Posterior vena cava (tissue), 2 donors: Measurements from ENCODE around the gene NUTM2A. TPM values are rescaled to one million over a fixed set of nuclear protein-coding genes. Genes with fewer than 3 reads are reported as not detected.
A peak's percentile ranks its signal among the peaks of the same experiment; 100 is the strongest.
"Not testable (repeated sequence)": the region's sequence is repeated elsewhere in the genome, so short reads cannot be mapped to it uniquely, and the experiment has no call there.

Source experiments
- DNase-seq: peaks from one replicate; pipeline ENCODE4 v3.0.0-alpha.2; 2020; ENCODE audit warnings: low spot score
- intact Hi-C, 2 donors: fragments of 100-400 bp; cut with DNase I; formaldehyde crosslinking; loops; one replicate each; pipeline versions ENCODE4 v1.14.1 to v1.14.2; 2022 to 2023
- long read RNA-seq, 2 donors: library from polyadenylated mRNA; unstranded; transcript quantifications; one replicate each; pipeline ENCODE4 v2.0.0, GENCODE V29; 2020 to 2021
- total RNA-seq, 2 donors: library from RNA; stranded (reverse); fragmentation: NEBNext Ultra II Directional; extraction: Animal tissue kit (Norgen Biotek cat#: 25700); gene quantifications; one replicate each; pipeline ENCODE4 v1.2.1, GENCODE V29; 2021
- donor health status: DM: yes; HTN: yes; CAD: no.
- donor health status: DM: yes; HTN: yes; CAD: no.

The NUTM2A gene, protein sequence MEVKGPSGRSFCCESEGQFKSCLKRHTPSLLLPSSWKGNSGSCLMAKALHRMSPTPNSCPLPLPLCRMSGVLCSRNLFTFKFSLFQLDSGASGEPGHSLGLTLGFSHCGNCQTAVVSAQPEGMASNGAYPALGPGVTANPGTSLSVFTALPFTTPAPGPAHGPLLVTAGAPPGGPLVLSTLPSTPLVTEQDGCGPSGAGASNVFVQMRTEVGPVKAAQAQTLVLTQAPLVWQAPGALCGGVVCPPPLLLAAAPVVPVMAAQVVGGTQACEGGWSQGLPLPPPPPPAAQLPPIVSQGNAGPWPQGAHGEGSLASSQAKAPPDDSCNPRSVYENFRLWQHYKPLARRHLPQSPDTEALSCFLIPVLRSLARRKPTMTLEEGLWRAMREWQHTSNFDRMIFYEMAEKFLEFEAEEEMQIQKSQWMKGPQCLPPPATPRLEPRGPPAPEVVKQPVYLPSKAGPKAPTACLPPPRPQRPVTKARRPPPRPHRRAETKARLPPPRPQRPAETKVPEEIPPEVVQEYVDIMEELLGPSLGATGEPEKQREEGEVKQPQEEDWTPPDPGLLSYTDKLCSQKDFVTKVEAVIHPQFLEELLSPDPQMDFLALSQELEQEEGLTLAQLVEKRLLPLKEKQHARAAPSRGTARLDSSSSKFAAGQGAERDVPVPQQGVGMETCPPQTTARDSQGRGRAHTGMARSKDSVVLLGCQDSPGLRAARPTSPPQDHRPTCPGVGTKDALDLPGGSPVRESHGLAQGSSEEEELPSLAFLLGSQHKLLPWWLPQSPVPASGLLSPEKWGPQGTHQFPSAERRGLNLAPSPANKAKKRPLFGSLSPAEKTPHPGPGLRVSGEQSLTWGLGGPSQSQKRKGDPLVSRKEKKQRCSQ
- under 1 TPM; 0.46 to 0.86 TPM for total RNA-seq
- long read RNA-seq, donor 1, partial matches to known transcripts = 1 of 2 reads
- long read RNA-seq, donor 1, other reads (novel, unspliced or antisense) = 1 of 2 reads
- long read RNA-seq, donor 2, partial matches to known transcripts = 0 of 1 reads
- long read RNA-seq, donor 2, other reads (novel, unspliced or antisense) = 1 of 1 reads

DNA sequence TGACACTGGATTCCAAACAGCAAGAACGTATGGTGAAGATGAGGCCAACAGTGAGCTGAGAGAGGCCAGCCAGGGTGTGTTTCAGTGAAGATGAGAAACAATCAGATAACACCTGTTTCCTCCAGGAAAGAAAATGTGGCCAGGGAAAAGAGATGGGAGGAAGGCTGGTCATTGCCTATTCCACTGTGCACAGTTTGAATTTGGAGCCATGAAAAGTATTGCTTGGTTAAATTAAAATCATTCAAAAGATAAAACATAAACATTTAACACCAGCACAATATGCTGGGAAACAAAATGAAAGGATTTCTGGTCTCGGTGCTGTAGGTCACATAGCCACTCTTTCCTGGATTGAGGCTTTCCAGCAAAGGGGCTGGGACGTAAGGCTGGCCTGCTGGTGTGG lies at the start of gene NUTM2A:
Gene NUTM2A (plus strand): TSS at position 301 of the 400 bp plus-strand sequence. CDS start 383 bp downstream, outside the sequence.
- DNase-seq, intact Hi-C loops: not testable (repeated sequence)

DNA sequence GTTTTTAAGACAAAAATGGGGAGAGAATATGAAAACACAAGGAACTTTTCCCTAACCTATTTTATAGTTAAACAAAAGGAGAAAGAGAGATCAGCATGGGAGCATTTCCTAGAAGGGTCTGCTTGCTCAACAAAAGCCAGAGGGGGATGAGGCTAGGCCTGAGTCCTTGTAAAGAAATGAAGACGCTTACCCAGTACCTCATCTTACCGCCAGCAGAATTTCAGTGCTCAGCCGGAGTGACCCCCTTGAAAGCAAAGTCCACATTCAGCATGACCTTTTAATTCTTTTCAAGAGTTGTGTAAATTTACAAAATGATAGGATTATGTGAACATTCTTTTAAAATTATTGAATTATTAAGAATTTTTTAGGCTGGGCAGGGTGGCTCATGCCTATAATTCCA lies 47.7 kb upstream of the NUTM2A start:
- intact Hi-C loops, DNase-seq: not testable (repeated sequence)

DNA sequence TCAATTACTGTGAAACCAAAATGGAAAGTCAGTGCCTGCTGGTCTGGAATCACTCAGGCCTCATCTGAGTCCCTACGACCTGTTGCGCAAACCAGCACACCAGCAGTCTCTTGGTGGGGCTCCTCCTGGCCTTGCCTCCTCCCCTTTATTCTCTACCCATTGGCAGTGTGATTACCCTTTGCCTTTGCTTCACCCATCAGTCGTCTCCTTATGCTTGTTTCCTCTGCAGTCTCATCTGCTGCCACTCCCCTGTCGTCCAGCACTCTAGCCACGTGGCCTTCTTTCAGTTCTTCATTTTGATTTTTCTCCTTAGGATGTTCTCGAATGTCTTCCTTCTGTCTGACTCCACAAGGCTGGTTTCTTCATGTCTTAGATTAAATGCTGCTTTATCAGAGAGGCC lies 40.8 kb upstream of the NUTM2A start:
- intact Hi-C loops, DNase-seq: not testable (repeated sequence)

DNA sequence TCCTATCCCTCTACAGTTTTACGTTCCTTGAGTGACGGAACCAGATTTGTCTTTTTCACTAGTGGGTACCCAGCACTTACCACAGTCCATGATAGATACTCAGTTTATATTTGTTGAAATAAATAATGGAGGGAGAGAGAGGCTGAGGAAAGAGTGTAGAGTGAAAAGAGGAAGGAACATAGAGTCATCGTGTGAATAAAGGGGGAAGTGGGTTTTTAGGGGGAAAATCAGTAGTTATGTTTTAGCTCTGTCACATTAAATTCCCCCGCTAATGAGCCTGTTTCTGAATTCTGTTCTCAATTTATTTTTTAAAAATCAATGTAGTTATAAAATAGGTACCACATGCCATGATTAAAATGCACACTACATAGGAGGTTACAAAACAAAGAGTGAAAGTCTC lies 39.2 kb upstream of the NUTM2A start:
- intact Hi-C loops, DNase-seq: not testable (repeated sequence)

DNA sequence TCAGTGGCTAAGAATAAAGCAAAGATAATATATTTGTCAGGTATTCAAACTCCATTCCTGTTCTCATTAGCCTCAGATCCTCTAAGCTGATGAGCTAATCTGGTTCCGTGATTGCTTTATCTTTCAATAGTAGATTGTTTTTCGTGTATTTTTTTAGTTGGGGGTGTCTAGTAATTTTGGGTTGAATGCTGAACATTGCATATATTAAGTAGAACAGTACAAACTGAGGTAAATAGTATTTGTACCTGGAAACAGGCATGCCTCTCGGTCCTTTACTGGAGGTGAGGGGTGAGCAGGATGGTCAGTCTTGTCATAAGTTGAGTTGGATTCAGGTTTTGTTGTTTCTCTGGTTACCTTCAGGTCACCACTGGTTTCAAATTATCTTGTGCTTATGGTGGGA lies 37.7 kb upstream of the NUTM2A start:
- DNase-seq, intact Hi-C loops: not testable (repeated sequence)

DNA sequence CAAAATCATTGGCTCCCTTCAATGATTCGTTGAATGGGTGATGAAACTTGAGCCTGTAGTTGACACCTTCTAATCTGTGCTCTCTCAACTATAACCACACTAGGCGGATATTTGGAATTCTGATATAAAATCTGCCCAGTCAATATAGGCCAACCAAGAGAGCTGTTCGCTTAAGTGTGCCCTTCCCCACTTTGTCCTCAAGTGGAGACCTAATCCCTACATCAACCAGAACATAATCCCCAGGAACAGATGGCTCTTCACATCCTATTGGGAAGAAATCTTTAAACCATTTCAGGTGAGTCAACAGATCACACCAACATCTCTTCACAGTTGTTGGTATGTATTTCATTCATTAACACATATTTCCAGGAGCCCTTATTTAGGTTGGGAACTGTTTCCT lies 33.4 kb upstream of the NUTM2A start:
- intact Hi-C loops, DNase-seq: not testable (repeated sequence)

DNA sequence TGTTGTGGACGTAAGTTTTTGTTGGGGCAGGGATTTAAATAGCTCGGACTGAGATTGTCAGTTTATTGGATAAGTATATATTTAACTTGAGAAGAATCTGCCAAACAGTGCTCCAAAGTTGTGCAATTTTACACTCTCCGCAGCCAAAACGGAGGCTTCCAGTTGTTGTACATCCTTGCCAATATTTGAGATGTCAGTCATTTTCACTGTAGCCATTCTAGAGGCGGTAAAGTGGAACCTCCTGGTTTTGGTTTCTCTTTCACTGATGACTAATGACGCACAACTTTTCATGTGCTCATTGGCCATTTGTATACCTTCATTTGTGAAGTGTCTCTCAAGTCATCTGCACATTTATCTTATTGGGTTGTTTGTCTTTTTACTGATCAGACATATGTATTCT lies 24.3 kb upstream of the NUTM2A start:
- DNase-seq, intact Hi-C loops: not testable (repeated sequence)

DNA sequence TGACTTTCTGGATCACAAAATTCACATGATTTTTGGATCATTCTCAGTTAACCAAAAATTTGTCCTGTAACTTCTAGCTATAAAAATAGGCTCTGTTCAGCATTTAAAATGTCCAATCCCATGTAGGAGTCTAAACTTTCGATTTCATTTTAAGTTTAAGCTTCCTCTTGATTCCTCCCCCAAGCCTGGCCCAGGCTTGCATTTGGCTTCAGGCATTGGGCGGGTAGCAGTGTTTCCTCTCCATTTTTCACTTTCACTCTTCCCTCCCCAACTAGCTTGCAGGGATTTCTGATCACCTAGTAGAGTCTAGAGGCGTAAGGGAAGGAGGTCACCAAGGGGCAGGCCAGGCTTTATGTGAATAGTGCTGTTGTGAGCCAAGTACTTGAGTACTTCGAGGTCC lies 20.4 kb upstream of the NUTM2A start:
- intact Hi-C loops, DNase-seq: not testable (repeated sequence)

DNA sequence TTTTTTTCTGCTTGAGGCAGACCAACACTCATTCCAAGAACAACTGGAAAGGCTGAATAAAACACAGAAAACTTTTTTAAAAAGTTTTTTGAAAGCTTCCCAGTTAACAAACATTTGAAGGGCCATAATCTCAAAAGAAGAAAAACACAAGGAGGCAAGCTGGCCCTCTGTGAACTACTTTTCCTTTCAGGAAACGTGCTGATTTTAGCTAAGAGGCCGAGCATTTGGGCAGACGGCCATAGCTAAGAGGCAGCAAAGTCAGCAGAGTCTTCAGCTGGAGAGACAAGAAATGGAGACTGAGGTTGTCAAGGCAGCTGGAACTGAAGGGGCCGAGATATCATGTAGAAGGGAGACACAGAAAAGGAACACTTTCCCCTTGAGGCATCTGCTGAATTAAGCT lies 18.3 kb upstream of the NUTM2A start:
- DNase-seq, intact Hi-C loops: not testable (repeated sequence)

DNA sequence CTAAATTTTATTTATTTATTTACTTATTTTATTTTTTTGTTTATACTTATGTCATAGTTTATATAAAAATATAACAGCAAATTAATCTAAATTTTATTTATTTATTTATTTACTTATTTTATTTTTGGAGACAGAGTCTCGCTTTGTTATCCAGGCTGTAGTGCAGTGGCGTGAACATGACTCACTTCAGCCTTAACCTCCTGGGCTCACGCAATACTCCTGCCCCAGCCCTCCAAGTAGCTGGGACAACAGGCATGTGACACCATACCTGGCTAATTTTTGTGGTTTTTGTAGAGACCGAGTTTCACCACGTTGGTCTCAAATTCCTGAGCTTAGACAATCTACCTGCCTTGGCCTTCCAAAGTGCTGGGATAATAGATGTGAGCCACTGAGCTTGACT lies 14.9 kb upstream of the NUTM2A start:
- intact Hi-C loops, DNase-seq: not testable (repeated sequence)

DNA sequence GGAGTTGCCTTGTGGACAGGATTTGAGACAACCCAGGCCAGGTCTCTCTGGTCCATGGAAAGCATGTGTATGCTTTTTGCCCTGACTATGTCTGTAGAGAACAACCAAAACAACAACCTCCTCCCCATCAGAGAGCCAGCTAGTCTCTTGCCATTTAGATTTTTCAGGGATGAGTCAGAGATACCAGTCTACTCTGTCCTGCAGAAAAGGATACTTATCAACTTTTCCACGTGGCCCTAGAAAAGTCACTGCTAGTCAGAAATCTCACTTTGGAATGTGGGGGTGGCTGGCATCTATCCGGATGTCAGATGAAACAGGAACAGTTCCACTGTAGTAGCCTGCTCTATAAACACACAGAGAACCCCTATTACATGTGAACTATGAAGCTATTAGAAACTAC lies 13.4 kb upstream of the NUTM2A start:
- DNase-seq, intact Hi-C loops: not testable (repeated sequence)

DNA sequence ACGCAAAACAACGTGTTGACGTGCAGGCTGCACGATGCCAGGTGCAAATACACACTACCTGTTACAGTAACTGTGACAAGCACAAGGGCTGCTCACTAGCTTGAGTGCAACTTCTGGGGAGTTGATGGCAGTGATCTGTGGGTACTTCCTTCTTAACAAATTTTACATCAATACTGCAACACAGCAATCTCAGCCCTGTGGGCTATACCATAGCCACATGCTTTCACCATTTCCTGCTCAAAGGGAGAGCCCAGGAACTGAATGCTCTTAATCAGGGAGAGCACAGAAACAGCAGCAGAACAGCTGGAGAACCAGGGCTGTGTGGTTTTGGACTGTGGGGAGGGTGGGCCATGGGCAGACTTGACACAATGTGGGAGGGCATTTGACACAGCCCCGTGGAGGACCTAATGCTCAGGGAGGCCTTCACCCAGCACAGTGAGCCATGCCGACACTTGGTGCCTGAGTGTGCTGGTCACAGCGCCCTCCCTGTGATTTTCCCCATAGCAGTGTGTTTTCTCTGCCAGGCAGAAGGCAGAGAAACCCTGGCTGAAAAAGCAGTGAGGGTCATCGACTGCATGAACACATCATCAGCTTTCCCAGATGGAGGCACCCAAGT lies 12.0 kb upstream of the NUTM2A start:
- intact Hi-C loops = not testable (repeated sequence)
- peak; percentile 24 for DNase-seq

DNA sequence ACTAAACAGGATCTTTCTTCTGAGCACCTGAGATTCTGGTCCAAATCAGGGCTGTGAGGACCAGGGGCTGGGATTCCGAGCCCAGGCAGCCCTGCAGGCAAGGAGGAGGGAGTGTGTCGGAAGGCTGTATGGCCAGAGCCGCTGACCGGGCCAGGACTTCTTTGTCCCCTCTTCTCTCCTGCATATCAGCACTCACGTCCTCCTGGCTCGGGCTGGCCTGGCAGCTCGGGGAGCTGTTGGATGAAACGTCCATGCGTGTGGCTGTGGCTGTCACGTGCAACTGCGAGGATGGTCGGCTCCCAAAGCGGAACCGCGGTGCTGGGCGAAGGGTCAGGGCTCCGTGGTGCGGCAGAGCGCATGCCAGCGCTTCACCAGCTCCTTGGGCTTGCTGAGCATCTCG lies 11.4 kb upstream of the NUTM2A start:
- intact Hi-C loops = not testable (repeated sequence)

DNA sequence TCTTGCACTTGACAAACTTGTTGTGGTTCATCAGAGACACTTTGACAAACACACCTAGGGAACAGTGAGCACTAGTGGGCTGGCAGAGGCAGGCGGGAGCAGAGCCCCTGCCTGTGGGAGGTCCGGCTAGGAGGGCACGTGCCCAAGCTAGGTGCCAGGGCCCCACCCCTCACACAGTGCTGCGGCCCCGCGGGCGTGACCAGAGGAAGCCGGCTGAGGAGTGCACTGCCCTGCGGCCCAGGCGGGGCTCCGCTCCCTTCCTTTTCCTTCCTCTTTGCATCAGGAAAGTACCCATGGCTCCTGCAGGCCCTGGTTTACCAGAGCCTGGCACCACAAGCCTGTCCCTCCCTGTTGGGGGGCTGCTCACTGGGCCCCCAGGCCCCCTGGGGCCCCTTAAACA lies 9.1 kb upstream of the NUTM2A start:
- intact Hi-C loops = not testable (repeated sequence)

More for the DNA sequence above, 11.4 kb upstream of the NUTM2A start:
- DNase-seq = peak; percentile 37

DNA sequence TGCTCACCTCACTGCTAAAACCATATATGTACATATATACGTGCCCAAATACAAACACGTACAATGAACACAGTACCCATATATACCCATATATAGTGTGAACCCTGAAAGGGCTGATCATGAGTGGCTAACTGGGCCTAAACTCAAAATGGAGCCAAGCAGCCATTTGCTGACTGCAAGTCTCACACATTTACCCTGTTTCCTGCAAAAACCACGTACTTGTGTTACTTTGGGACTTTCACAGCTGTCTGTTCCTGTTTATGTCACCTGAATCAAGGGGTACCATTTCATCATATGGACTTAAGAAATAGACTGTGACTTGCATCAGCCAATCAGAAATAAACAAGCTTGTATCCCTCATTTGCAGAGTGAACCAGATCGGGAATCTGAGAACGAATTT lies 5.9 kb upstream of the NUTM2A start:
- DNase-seq, intact Hi-C loops: not testable (repeated sequence)

More for the DNA sequence above, 9.1 kb upstream of the NUTM2A start:
- DNase-seq = peak; percentile 82

DNA sequence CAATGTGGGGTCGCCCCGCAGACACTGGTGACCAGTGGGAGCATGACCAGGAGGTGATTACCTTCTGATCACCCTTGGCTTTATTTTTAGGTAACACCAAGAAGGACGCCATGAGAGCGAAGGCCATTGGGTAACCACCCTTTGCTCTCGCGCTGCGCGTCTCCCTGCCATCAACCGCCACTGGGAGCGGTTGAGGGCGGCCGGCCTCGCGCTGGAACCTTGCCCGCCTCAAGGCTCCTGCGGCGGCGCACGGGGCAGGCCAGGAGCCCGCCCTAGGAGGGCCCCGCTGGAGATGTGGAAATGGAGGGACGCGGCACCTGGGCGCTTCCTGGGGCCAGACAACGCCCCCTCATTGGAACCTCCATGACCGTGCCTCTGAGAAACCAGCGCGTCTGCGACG lies 2.5 kb upstream of the NUTM2A start:
- DNase-seq, intact Hi-C loops: not testable (repeated sequence)

DNA sequence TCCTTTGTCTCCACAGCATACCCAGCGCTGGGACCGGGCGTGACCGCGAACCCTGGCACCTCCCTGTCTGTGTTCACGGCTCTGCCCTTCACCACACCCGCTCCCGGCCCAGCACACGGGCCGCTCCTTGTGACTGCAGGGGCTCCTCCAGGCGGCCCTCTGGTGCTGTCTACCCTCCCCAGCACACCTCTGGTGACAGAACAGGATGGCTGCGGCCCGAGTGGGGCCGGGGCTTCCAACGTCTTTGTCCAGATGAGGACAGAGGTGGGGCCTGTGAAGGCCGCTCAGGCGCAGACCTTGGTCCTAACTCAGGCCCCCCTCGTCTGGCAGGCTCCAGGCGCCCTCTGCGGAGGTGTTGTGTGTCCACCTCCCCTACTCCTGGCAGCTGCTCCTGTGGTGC lies 3.0 kb downstream of the NUTM2A start:
- peak; percentile 31 for DNase-seq
- intact Hi-C loops = not testable (repeated sequence)

DNA sequence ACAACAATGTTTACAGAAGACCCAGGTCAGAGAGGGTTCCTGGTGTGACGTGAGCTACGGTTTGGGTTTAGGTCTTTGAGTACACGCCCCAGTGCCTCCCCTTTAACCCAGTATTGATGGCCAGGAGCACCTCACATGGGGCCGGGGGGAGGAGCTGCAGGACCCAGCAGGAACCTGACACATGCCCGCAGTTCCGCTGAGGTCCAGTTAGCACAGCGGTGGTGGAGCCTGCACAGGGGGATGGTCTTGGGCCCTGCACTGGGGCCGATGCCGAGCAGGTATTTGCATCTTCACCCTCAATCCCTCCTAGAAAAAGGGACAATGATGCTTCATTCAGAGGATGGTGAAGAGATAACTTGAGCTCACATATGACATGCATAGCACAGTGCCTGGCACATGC lies 4.0 kb downstream of the NUTM2A start:
- DNase-seq, intact Hi-C loops: not testable (repeated sequence)

DNA sequence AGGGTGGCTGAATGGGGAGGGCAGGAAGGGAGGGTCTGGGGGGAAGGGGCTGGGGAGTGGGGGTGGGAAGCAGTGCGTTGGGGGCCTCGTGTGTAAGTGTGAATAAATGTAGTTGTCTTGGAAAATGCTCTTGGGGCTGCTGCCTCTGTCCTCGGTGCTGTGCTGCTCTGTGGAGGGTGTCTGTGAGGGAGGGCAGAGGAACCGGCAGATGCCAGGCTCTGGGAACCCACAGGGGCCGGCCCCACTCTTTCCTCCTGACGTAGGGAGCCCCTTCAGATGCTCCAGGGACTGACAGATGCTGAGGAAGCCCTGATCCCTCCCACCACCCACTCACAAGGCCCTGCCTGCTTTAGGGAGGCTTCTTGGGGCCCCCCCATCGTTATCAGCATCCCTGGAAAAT lies 9.6 kb downstream of the NUTM2A start:
- intact Hi-C loops, DNase-seq: not testable (repeated sequence)
